Tongue (tissue), 2 donors: ENCODE results near the gene SEC23A. TPM values are rescaled to one million over a fixed set of nuclear protein-coding genes. Genes with fewer than 3 reads are reported as not detected.
A peak's percentile ranks its signal among the peaks of the same experiment; 100 is the strongest.
"Not testable (repeated sequence)": the region's sequence is repeated elsewhere in the genome, so short reads cannot be mapped to it uniquely, and the experiment has no call there.

Experiments
- DNase-seq: peaks from one replicate; pipeline ENCODE4 v3.0.0-alpha.2; 2015
- total RNA-seq: library from RNA; depleted of rRNA; stranded (reverse); fragments of >200 nt; gene quantifications from one replicate; pipeline ENCODE4 v1.2.3, GENCODE V29; 2014

Gene SEC23A
- total RNA-seq, result 122 TPM

DNA sequence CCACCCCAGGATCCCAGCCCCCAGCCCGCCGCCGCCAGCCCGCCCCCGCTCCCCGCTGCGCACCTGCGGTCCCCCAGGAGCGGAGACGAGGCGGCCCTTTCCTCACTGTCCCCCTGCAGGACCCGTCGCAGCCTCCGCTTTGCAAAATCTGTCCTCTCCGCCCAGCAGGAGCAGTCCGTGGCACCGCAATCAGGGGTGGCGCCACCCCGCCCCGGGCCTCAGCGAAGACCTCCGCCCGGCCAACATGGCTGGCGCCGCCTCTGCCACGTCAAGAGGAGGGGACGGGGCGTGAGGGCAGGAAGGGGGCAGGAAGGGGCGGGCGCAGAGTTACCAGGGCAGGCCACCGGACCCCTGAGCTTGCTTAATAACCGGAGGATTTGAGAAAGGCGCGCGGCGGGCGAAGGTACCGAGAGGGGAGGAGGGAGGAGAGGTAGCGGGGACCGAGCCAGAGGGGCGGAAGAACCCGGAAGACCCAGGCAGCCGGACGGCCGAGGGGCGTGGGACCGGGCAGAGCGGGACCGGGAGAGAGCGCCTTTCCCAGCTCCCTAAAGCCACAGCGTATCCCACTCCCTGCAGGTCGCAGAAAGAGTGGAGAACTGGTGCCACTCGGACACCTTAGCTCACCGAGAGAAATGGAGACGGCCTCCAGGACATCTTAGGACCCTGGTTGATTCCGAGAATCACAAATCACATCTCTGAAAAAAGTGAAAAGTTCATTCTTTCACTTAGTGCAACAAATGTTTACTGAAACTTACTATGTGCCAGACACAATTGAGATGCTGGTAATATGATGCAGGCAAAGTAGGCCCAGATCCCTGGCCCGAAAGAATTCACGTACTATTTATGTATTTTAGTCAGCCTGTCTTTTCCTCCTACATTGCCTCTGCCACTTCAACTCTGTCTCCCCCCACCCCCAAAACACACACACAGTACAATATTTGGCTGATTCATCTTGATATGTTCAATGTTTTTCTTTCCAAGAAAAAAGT, at the start of gene SEC23A:
Gene SEC23A, minus strand, starts transcription at position 267 of the 989 bp plus-strand sequence. CDS start 7,117 bp downstream, outside the sequence.
- peak; percentile 95 for DNase-seq

DNA sequence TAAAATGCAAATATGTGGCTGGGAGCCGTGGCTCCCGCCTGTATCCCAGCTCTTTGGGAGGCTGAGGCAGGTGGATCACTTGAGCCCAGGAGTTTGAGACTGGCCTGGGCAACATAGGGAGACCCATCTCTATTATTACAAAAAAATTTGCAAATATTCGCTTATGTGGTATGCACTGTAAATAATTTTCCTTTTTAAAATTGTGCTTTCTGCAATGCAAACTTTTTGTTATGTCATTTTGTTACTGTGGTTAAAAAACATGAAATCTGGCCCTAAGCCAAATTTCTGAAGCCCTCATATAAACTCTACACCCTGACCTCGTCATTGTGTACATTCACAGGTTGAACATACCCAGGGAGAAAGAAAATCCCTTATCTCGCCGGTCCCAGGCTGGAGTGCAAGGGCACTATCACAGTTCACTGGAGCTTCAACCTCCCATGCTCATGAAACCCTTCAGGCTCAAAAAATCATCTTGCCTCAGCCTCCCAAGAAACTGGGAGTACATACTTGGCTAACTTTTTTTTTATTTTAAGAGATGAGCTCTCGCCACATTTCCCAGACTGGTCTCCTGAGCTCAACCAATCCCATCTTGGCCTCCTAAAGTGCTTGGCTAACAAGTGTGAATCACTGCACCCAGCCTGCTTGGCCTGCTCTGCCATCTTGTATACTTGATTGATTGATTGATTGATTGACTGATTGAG, 42.4 kb upstream of the SEC23A start:
- peak; percentile 4 for DNase-seq

DNA sequence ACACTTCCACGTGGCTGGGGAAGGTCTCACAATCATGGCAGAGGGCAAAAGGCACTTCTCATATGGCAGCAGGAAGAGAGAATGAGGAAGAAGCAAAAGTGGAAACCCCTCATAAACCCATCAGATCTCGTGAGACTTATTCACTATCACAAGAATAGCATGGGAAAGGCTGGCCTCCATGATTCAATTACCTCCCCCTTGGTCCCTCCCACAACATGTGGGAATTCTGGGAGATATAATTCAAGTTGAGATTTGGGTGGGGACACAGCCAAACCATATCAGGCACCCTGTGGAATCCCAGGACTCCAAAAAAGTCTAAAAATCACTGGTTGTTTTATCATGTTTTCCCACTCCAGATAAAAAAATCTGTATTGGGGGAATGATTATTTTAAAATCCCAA, 40.2 kb upstream of the SEC23A start:
- not testable (repeated sequence) for DNase-seq

DNA sequence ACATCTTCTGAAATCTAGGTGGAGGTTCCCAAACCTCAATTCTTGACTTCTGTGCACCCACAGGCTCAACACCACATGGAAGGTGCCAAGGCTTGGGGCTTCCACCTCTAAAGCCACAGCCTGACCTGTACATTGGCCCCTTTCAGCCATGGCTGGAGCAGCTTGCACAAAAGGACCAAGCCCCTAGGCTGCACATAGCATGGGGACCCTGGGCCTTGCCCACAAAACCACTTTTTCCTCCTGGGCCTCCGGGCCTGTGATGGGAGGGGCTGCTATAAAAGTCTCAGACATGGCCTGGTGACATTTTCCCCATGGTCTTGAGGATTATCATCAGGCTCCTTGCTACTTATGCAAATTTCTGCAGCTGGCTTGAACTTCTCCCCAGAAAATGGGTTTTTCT, 38.6 kb upstream of the SEC23A start:
- DNase-seq, result not testable (repeated sequence)

DNA sequence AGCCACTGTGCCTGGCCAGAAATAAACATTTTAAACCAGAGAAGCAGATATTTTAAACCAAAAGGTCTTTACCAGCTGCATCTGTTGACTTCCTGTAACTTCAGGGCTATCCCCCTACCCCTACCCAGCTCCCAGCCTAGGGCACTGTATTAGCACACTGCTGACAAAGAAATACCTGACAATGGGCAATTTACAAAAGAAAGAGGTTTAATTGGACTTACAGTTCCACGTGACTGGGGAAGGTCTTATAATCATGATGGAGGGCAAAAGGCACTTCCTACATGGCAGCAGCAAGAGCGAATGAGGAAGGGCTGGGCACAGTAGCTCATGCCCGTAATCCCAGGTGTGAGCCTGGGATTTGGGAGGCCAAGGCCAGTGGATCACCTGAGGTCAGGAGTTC, 37.1 kb upstream of the SEC23A start:
- no peak for DNase-seq

DNA sequence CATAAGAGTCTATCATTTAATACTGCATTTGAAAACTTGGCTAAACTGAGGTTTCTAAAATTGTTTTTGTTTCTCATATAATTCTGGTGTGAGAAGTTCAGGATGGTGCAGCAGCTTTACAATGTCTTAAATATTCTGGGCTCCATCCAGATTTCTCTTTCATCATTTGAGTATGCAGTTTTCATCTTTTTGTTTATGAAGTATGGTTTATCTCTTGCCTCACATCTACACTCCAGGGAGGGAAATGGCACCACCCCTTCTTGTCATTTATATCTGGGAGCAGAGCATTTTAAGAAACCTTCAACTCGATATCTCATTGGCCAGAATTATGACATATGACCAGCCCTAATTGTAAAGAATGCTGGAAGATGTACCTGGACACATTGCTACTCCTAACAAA, 35.4 kb upstream of the SEC23A start:
- DNase-seq, result no peak

DNA sequence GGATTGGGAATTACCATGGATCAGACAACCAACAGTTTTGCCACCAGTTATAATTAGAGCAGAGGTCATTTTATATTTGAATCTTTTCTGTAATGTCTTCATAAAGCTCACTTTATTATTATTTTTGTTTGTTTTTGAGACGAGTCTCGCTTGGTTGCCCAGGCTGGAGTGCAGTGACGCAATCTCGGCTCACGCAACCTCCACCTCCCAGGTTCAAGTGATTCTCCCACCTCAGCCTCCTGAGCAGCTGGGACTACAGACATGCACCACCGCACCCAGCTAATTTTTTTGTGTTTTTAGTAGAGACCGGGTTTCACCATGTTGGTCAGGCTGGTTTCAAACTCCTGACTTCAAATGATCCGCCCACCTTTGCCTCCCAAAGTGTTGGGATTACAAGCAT, 34.8 kb upstream of the SEC23A start:
- DNase-seq, result not testable (repeated sequence)

DNA sequence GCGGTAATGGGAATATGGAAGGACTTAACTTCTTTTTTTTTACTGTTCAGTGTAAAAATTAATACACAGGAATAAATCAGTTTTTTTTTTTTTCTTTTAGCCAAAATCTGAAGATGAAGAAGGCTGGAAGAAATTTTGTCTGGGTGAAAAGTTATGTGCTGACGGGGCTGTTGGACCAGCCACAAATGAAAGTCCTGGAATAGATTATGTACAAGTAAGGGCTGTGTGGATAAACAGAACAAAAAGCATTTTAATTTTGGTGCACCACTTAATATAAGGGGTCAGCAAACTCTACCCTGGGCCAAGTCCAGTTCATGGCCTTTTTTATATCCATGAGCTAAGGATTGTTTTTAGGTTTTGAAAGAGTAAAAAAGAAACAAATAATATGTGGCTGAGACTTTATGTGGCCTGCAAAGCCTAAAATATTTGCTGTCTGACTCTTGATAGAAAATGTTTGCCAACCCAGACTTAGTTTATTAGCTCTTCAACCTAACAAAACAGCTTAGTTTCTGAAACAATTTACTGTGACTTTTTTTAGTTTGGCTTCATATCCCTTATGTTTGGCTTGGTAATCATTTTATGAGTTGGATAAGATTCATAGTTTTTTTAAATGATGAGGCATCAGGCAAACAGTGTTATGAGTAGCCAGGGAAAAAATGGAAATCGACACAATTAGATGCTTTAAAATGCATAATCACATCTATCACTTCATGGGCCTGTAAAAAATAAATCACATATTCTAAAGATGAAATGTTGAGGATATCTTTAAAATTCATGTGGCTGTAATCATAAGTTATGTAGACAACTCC, 19.5 kb upstream of the SEC23A start:
- no peak for DNase-seq

DNA sequence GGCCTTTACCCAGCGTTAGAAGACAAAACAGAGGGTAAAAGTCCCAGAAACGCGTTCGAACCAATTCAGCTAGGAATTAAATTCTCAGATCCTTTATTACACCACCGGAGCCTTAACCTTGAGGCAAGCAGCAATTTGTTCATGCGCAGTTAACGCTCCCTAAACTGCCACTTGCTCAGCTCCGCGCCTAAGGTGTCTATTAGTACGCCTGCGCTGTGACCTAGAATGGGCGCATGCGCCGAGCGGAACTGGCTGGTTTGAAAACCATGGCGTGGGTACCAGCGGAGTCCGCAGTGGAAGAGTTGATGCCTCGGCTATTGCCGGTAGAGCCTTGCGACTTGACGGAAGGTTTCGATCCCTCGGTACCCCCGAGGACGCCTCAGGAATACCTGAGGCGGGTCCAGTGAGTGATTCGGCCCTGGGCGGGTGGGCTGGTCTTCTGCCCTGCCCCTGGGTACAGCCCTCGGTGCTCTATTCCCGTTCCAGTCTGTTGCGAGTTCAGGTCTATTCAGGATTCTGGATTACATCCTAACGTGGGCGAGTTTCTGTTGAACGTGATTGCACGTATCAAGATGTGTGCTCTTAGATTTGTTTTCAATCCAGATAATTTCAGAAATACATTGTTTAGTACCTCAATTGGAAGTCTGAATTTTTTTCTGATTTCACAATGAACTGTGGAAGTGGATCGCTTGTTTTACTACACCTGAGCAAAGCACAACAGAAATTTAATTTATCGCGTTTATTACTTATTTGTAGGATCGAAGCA, 11.2 kb upstream of the SEC23A start, which contains the start of gene GEMIN2:
Gene GEMIN2, plus strand, starts transcription at position 251 of the 766 bp plus-strand sequence. Its CDS starts 16 bp downstream, at position 267.
- peak; percentile 98 for DNase-seq

DNA sequence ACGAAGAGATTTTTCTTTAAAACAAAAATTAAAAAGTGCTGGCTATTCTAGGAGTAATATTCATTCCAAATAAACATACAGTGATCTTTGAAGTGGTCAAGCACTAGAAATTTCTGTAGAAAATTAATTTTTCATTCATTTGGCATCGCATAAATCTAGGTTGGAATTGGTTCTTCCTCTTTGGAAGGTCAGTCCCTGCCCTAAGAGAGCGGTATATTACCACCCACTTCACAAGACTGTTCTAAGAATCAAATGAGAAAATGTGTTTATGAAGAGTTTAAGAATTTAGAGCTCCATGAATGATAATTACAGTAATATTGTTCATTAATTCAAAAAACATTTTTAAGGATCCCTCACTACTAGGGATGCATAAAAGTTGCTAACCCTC, 10.6 kb upstream of the SEC23A start:
- DNase-seq, result no peak

DNA sequence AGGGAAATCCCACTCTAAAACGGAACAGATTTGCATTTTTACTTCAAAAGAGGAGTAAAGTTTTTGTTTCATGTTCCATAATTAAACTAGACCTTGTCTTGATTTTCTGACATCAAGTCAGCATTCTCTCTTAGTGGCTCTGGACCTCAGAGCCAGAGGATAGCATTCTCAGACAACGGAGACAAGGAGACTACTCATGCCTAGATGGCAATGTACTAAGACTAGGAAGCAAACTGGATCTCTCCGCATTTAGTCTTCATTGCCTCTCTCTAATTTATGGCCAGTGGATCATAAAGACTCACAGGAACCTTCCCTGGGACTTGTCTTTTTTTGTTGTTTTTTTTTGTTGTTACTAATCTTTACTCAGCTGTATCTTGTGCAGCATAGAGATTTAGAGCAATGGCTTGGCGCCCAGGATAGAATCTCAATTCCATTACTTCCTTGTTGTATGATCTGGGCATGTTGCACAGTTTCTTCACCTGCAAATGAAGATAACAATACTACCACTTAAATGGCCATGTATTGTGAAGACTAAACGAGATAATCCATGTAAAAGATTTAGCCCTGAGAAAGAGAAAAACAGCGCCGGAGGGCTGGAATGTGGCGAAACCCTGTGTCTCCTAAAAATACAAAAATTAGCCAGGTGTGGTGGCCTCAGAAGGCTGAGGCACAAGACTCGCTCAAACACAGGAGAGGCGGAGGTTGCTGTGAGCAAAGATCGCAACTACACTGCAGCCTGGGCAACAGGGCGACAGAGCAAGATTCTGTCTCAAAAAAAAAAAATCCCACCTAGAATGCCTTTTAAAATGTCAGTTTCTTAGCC, 7.1 kb upstream of the SEC23A start:
- no peak for DNase-seq

DNA sequence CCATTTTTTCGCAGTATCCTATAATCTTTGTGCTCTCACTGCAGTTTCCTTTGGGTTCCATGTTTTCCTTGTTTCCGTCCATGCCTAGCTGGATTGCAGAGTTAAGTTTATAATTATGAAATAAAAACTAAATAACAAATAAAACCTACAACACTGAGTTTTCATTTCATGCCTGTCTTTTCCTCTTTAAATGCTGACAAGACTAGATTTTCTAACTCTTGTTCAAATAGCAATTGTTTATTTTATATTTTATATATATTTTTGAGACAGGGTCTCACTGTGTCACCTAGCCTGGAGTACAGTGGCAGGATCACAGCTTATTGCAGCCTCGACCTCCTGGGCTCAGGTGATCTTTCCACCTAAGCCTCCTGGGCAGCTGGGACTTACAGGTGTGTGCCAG, 5.8 kb upstream of the SEC23A start:
- DNase-seq, result no peak

DNA sequence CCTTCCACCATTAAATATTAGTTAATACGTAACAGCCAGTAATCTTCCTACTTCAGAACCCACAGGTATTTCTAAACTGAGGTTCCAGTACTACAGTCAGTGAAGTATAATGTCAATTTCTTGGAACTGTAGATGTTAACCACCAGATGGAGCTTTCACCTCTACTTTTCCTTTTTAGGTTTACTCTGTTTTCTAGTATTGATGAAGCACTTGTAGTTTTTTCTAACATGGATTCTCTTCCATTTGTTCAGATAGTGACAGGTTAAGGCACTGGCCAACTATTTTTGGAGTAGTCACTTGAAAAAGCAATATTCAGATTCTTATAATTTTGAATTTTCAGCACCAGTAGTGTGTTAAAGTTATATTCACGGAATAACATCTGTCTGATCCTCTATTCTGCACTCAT, 4.6 kb upstream of the SEC23A start:
- peak; percentile 47 for DNase-seq

DNA sequence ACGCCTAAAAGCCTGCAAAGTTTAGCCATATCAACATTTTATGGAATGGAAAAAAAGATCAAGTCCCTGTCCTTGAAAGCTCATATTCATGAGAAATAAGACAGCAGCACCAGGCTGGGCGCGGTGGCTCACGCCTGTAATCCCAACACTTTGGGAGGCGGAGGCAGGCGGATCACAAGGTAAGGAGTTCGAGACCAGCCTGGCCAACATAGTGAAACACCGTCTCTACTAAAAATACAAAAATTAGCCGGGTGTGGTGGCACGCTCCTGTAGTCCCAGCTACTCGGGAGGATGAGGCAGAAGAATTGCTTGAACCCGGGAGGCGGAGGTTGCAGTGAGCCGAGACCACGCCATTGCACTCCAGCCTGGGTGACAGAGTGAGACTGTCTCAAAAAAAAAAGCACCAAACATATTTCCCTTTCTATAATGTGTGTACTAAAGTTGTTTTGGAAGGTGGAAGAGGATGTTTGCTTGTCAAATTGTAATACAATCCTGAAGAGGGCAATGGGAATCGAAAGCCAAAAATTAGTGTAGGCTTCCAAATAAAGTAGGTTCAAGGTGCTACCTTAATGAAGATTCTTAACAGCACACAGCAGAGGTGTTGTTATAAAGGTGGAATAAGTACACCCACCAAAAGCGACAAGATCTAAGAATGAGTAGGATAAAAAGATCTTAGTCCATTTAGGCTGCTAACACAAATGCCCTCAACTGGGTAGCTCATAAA, 1.2 kb upstream of the SEC23A start:
- not testable (repeated sequence) for DNase-seq

DNA sequence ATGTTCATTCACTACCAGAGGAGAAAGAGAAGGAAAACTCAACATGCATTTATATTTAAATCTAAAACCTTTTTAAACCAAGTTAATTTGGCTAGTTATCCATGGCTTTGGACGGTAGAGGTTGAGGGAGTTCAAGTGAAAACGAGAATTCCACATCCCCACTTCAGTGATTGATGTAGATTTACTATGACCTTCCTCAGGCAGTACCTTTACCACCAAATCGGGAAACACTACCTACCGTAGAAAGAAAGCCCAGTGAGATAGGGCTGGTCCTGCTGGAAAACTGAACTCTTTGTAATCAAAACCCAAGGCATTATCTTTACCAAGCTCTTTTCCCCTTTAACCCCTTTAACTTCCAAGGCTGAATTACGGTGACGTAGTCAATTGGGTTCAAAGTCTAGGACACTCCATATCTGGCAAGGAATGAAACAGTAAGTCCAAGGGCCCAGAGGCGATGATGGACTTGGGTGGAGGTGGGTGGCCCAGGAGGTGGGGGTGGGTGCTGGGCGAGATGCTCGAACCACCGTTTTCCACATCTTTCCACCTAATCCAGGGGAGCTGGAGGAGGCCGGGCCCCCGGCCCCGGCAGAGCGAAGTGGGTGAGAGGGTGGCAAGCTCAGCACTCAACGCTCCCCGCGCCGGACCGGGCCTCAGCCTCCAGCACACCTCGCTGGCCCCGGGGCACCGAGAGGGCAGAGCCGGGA, 618 bp downstream of the SEC23A start:
- peak; percentile 60 for DNase-seq

DNA sequence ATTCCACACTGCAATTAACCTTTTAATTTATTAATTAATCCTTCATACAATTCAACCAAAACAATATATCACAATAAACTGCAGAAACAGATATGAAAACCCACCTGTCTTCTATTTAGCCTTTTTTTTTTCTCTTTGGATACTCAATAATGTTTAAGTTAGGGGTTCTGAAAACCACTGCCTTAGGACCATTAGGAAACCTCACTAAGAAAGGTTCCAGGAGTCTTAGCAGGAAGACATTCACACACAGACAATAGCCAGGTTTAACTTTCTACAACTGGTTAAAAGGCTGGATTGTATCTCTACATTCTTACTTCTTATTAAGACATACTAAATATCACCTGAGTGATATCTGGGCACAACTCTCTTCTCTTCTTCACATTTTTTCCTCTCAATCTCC, 3.3 kb downstream of the SEC23A start:
- DNase-seq, result no peak

DNA sequence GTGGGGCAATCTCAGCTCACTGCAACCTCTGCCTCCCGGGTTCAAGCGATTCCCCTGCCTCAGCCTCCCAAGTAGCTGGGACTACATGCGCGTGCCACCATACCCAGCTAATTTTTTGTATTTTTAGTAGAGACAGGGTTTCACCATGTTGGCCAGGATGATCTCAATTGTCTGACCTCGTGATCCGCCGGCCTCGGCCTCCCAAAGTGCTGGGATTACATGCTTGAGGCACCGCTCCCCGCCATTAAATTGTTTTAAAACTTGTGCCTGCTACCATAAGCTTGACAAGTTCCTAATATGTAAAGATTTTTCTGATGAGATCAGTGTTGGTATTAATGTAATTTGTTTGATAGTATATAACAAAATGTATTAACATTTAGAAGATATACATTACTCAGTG, 3.8 kb downstream of the SEC23A start:
- not testable (repeated sequence) for DNase-seq

DNA sequence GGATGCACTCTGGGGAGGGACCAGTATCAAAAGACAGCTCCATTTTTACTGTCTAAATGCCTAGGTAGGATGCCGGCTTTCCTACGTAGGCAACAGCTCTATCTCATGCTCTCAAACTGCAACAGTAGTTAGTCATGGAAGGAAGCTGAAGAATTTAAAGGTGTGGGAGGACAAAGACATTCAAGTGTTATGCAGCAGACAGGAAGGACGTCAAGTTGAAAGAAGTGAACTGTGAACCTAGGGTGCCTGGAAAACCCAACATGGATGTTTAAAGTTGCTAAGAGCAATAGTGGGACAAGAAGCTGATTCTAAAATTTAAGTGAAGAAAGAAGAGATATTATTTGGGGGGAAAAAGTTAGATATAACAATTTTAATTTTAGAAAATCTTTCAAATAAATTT, 5.9 kb downstream of the SEC23A start:
- no peak for DNase-seq

DNA sequence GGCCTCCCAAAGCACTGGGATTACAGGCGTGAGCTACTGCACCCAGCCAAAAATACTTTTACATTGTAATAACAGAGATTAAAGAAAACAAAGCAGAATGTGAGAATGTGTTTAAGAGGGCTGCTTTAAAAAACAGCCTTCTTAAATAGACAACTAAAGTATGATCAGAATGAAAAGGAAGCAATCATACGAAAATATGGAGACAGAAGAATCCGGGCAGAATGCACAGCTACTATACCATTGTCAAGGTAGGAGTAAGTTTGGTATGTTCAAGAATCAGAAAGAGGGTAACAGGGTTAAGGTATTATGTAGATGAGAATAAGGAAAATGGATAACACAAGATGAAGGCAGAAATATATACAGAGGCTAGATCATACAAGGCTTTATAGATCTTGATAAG, 8.5 kb downstream of the SEC23A start:
- no peak for DNase-seq
